Breast epithelium (tissue), 3 donors: ENCODE measurements around the gene MGAT5B.

Experiments used
- POLR2A ChIP-seq: fragments of 450-650 bp; IDR thresholded peaks from one replicate; pipeline ENCODE4 v1.6.1; 2016; ENCODE audit warnings: antibody characterized with exemption, mild to moderate bottlenecking, moderate library complexity
- POLR2AphosphoS5 ChIP-seq, 3 donors: sonication (generic); formaldehyde crosslinking; IDR thresholded peaks; one replicate each; pipeline ENCODE4 v1.6.1; 2017; ENCODE audit warnings: antibody characterized with exemption in 3 of 3
- TF ChIP-seq, protein P1 (sequence below), 3 donors: fragments of 450-650 bp; IDR thresholded peaks; one replicate each; pipeline ENCODE4 v1.5.1; 2016 to 2017; ENCODE audit warnings: antibody characterized with exemption in 3 of 3, mild to moderate bottlenecking in 3 of 3, moderate library complexity in 3 of 3

DNA sequence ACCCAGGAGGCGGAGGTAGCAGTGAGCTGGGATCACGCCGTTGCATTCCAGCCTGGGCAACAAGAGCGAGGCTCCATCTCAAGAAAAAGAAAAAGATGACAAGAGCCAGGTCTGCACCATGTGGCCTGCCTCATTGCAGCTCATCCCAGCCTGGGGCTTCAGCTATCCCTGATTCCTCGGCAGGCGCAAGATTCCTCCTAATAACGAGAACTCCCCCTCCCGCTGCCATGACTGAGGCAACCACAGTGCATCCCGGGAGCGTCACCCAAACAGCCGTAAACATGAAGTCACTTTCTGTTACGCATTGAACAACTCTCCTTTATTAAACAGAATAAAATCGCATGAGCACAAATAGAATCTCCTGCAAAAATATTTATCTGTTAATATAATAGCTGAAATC, 120.6 kb downstream of the MGAT5B start:
- TF ChIP-seq POLR2A (no peak), POLR2AphosphoS5 (IDR thresholded peaks at IDR 0.05) (no peak)
- TF ChIP-seq, protein P1, sequence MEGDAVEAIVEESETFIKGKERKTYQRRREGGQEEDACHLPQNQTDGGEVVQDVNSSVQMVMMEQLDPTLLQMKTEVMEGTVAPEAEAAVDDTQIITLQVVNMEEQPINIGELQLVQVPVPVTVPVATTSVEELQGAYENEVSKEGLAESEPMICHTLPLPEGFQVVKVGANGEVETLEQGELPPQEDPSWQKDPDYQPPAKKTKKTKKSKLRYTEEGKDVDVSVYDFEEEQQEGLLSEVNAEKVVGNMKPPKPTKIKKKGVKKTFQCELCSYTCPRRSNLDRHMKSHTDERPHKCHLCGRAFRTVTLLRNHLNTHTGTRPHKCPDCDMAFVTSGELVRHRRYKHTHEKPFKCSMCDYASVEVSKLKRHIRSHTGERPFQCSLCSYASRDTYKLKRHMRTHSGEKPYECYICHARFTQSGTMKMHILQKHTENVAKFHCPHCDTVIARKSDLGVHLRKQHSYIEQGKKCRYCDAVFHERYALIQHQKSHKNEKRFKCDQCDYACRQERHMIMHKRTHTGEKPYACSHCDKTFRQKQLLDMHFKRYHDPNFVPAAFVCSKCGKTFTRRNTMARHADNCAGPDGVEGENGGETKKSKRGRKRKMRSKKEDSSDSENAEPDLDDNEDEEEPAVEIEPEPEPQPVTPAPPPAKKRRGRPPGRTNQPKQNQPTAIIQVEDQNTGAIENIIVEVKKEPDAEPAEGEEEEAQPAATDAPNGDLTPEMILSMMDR (IDR thresholded peaks at IDR 0.05) = no peak
